ELR (cell line): ENCODE results near the gene DCXR.
A peak's percentile ranks its signal among the peaks of the same experiment; 100 is the strongest.

ENCODE experiments used
- DNase-seq: peaks from one replicate; pipeline ENCODE4 v3.0.0-alpha.2; 2015; ENCODE audit warnings: low read depth

DCXR gene

DNA sequence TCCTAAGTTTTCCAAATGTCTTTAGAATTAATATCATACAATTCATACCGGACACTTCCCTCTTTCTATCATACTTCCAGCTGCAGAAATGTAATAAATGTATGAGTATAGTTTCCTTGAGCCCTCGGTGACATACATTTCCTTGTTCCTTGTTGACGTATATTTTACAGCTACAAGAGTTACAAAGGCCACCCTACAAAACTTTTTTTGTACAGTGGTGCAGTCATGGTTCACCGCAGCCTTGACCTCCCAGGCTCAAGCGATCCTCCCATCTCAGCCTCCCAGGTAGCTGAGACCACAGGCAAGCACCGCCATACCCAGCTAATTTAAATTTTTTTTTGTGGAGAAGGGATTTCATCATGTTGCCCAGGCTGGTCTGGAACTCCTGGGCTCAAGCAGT, 35.3 kb upstream of the DCXR start:
- DNase-seq = no peak

- DNase-seq = no peak
These were observed 33.1 kb upstream of the DCXR start for GRCh38 chr17:82070611-82071010.

DNA sequence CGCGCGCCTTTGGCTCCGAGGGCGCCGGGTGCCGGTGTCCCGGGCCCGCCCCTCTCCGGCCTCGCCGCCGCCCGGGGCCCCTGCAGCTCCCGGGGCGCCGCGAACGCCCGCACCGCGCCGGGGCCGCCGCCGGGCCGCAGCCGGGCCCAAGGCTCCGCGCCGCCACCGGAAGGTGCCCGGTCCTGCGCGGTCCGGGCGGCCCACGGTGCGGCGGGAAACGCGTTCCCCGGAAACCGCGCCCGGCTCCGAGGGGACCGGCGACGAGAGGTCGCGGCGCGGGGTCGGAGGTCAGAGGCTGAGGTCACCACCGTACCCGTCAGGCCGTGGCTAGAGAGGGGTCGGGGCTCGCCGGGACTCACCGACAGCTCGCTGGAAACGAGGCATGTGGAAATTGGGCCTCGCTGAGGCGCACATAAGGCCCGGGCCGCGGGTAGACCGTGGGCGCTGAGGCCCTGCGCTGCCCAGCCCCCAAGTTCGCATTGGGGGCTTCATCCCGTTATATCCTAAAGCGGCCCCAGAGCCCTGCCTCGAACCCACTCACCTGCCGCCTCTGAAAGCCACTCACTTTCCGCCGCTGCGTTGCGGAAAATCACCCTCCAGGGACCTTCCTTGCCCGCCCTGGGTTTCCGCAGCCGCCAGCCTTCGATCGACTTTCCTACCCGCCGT, 28.3 kb upstream of the DCXR start, which contains the start of gene DUS1L:
Gene DUS1L (minus strand): TSS at position 167 of the 666 bp plus-strand sequence. CDS start 745 bp downstream, outside the sequence.
- peak; percentile 68 for DNase-seq

- peak; percentile 57 for DNase-seq
These were observed 27.7 kb upstream of the DCXR start for GRCh38 chr17:82065193-82065637.

DNA sequence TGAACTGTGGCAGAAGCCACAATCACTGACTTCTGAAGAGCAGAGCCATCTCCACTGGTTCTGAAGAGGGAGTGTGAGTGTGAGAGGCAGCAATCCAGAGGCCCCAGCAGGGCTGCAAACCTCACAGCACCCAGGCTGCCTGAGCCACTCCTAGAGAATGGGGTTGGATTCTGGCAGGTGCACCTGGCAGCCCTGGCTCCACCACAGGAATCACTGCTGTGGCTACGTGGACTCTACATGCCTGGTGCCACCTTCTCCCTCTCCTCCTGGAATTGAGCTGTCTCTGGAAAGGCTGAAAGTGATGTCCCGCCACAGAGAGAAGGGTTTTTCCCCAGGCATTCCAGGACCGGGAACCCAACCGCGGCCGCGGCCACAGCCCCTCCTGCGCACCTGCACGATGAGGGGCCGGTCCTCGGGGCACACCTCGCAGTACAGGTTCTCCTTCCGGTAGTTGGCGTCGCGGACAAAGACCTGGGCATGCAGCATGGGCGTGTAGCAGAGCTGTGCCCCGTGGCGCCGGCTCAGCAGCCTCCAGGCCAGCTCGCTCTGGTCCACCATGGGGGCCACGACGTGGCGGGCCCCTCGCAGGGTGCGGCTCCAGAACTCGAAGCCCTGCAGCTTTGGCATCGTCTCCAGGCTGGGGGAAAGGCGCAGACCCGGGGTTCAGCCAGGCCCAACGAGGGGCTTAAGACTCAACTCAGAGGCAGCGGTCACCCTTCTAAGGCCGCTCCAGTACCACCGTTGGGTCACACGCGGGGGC, 27.1 kb upstream of the DCXR start:
- no peak for DNase-seq

DNA sequence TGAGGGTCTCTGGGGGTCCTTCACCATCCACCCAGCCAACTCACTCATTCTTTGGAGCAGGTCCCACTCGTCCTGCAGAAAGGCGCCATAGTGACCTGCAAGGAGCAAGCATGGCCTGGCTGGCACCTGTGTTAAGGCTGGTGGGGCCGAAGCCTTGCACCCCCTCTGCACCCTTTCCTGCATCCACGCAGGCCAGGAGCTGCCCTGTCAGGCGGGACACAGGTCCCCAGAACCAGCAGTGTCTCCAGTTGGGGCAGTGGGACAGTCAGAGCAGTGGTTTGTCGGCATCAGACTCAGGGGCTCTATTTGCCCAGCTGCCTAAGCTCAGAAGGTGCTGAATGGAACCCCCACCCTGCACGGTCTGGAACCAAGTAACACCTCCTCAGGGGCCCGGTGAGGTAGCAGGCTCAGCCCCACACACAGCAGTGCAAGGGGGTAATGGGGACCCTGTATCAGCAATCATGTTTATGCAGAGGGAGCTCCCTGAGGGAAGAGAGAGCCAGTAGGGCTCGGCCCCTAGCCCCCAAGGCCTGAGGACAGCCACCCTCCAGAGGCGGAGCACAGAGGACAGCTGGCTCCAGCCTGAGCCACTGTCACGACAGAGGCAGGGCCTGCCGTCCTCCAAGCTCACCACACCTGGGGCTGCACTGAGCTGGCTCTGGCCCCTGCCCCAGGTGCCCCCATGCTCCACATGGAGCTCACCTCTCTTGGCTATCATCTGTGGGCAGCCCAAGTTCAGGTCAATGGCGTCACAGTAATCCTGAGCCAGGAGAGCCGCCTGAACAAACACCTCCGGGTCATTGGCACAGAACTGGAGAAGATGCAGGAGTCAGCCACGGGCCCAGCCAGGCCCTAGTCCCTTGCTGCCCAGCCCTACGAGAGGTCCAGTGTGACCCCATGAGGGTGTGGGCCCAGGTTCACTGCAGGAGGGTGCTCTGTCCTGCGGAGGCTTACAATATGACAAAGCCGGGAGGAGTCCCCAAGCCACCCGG, 26.2 kb upstream of the DCXR start:
- no peak for DNase-seq

DNA sequence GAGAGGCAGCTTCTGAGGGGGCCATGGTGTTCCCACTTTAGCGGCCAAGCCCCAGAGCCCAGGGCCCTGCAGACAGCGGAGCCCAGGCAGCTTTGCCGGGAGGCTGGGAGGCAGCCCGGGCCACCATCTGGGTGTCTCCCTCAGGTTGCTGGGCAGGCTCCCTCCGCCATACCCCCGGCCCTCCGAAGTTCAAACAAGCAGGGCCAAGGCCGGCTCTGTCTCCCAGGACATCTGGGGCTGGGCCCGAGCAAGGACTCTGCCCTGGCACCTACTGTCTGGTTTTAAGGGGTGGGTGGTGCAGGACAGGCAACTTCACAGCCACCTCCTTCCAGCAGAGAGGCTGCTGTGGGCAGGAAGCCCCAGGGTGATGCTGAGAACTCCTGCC, 25.5 kb upstream of the DCXR start:
- no peak for DNase-seq

- DNase-seq = no peak
These were observed 24.8 kb upstream of the DCXR start for GRCh38 chr17:82062076-82062983.

DNA sequence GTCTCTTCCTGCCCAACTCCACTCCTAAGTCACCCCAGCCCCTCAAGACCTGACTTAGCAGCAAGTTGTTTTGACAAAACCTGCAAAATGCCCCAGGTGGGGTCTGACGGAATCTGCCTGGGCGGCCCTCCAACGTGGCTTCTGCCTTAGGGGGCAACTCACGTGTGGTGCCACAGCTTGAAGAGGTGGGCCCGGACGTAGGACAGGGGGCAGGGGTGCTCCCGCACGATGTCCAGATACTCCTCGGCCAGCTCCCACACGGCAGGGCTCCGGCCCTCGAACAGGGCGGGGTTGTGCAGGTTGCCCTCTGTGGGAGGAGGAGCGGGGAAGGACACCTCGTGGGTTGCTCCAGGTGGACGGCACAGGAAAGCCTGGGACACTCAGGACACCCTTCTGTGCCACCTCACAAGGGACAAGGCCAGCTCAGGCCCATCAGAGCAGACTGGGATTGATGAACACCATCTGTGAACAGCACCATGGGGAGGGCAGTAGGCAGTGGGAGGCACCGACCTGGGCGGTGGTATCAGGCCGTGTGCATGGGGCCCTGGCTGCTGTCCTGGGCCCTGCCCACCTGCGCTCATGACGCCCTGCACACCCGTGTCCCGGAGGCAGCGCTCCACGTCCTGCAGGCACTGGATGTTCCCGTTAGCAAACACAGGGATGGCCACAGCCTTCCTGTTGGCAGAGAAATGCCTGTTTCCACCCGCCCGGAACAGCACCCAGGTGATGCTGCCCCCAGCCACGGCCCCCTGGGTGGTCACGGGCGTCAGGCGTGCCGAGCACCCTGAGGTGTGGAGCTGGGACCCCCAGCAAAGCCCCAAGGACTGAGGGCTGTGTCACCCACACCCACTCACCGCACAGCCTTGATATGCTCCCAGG, 23.8 kb upstream of the DCXR start:
- DNase-seq = no peak

- no peak for DNase-seq
These were observed 23.1 kb upstream of the DCXR start for GRCh38 chr17:82060614-82061013.

DNA sequence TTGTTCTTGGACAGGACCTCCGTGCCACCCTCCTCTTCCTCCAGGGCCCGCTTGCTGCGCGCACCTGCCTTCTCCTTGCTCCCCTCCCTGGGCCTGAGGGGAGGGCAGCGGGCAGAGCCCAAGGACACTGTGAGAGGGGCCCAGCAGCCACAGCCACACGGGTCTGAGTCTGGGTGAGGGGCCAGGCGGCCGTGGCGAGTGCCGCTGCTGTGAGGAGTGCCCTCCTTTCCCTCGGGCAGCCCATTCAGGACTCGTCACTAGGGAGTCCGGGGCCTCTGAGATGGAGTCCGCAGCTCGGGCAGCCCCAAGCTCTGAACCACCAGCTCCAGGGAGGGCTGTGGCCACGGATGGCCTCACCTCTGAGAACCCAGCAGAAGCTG, 22.5 kb upstream of the DCXR start:
- DNase-seq = no peak

DNA sequence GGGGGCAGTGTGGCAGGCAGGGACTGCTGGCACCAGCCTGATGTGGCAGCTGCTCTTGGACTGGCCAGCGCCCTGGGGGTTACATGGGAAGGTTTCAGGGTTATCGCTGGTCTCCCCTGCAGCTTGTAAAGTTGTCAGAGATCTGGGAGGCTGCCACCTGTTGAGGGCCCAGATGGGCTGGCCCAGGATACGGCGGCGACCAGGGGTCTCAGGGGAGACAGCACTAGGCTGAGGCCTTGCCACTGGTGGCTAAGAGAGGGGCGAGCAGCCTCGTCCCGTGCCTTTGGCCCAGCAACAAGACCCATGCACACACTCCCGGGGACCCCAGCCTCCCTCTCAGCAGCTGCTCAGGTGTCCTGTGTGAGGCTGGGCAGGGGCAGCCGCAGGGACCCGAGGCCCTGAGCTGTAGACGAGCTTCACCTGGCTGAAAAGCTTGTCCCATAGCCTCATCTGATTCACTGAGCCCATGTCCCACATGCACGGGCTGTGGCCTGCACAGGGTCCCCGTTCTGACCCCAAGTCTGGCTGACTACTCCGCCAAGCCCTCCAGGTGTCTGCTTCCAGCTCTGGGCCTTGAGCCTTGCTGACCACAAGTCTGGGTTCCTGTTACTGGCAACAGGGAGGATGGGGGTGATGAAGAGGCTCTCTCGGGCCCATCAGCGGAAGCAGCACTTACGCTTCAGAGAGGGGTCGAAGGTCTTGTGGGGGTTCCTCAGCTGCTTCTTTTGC, 21.9 kb upstream of the DCXR start:
- no peak for DNase-seq

DNA sequence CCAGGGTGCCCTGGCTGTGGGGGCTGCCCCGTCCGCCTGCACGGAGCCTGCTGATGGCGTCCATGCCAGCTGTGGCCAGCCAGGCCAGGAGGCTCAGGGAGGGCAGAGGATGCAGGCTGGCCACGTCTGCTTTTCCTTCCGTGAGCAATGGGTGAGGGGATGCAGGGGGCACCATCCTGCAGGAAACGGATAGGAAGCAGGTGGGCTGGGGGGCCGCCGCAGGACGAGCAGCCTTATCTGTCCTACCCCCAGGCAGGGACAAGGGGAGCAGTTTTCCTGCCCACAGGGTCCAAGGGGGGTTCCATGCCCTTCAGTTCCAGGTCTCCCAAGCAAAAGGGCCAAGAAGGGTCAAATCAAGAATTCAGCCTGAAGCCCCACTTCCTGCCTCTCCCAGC, 21.4 kb upstream of the DCXR start:
- no peak for DNase-seq

DNA sequence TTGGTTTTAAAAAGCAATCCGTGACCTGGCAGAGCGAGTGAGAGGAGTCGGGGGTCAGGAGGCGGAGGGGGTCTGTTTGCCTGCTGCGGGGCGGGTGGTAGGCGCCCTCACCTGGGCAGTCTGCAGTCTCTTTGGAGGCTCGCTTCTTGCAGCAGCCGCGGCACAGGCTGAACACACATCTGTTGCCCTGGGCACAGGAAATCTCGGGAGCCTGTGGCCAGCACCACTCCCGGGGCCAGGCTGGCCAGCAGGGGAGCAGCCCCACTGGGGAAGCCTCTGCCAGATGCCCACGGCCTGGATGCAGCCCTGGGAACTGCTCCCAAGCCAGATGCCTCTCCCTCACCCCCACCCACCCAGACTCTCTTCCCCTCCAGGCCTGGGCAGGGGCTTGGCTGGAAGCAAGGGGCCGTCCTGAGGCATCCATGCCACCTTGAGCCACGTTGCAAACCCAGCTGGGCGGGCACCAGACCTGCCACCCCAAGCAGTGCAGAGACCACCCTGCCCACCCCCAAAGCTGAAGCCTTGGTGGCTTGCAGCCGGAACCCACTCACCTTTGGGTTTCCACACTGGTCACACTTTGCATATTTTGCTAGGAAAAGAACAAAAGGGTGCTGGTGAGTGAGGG, 20.8 kb upstream of the DCXR start:
- DNase-seq = no peak

DNA sequence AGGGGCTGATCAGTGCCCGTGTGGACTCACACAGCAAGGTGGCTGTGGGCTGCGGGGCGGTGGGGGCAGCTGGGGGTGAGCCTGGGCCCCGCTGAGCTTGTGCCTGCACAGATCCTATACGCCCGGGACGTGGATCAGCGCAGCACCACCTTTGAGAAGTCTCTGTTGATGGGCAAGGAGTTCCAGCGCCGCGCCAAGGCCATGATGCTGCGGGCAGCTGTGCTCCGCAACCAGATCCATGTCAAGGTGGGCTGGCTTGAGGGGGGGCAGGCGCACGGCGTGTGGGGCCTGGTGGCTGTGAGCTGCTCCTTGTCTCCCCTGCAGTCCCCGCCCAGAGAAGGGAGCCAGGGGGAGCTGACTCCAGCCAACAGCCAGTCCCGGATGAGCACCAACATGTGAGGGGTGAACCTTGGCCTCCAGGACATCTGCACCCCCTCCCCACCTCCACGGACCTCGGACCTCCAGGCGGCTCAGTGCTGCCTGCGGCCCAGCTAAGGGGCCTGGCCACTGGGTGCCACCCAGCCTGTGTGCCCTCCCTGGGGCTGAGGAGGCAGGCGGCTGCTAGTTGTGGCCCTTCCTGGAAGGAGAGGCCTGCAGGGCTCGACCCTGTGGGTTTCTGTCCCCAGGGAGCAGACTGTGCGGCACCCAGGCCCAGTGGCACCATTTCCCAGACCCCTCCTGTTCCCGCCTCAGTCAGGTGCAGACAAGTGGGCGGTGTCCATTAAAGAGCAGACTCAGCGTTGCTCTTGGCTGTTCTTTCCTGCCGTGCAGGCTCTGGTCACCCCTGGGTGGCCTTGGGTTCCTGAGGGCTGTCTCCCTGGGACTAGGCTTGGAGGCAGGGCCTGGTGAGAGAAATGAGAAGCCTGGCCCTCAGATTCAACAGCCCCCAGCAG, 19.5 kb upstream of the DCXR start:
- DNase-seq = no peak

DNA sequence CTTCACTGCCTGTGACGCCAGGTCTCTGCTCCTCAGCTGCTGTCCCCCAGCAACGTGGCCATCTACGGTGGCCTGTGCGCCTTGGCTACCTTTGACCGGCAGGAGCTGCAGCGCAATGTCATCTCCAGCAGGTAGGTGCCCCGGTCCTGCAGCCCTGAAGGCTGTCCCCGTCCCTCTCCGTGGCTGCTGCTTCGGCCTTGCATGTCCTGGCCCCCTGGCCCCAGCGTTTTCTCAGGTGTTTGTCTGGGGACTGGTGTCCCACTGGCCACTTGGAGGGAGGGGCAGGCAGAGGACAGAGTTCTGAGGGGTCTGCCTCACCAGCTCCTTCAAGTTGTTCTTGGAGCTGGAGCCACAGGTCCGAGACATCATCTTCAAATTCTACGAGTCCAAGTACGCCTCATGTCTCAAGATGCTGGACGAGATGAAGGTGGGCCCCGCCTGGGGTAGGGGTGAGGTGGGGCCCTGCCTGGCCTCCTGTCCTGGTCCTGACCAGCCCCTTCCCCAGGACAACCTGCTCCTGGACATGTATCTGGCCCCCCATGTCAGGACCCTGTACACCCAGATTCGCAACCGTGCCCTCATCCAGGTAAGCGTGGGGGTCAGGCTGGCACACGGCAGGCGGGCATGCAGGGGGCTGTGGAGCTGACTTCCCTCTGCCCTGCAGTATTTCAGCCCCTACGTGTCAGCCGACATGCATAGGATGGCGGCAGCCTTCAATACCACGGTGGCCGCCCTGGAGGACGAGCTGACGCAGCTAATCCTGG, 18.6 kb upstream of the DCXR start:
- DNase-seq = no peak
